Activated CD4-positive, alpha-beta T cell treated with anti-CD3 and anti-CD28 coated beads, Interleukin-2, amount 50 U/mL, for 4 hours (primary cell): ENCODE data around the gene GDF2.

ENCODE experiments used
- DNase-seq, 2 experiments: peaks; one replicate each; pipeline ENCODE4 v3.0.0-alpha.2; 2020

GDF2 gene

GRCh38 chr10:47294057-47294456, 28.2 kb upstream of the GDF2 start:
- DNase-seq: no peak

DNA sequence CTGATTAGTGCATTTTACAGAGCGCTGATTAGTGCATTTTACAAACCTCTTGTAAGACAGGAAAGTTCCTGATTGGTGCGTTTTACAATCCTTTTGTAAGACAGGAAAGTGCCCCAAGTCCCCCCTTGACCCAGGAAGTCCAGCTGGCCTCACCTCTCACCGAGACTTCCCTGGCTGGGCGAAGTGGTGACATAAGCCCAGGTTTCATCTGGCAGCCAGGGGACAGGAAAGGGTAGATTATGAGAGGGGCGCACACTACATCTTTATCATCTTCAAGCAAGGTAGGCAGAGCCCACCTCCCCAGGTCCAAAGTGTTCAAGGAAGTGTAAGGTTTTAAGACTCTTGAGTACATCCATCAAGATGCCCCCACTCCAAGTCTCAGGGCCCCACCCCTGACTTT, 27.8 kb upstream of the GDF2 start:
- DNase-seq: no peak

- DNase-seq: no peak
Observed at GRCh38 chr10:47295411-47295810, 26.8 kb upstream of the GDF2 start.

GRCh38 chr10:47296156-47296894, 25.9 kb upstream of the GDF2 start:
- DNase-seq: no peak

DNA sequence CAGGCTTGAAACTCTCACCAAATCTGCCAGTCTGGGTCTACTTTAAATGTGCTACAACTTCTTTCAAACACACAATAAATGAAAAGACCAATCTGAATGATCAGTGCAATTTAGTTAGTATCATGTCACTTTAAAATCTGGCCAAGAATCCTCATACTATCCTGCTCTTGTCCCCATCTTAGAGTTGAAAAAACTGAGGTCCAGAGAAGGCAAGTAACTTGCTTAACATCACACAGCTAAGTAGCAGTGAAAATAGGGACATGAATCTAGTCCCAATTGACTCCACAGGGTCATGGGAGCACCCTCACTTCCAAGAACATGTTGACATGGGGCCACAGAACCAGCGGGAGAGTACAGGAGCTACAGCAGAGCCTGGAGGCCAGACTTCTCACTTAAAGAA, 25.3 kb upstream of the GDF2 start:
- no peak for DNase-seq

DNA sequence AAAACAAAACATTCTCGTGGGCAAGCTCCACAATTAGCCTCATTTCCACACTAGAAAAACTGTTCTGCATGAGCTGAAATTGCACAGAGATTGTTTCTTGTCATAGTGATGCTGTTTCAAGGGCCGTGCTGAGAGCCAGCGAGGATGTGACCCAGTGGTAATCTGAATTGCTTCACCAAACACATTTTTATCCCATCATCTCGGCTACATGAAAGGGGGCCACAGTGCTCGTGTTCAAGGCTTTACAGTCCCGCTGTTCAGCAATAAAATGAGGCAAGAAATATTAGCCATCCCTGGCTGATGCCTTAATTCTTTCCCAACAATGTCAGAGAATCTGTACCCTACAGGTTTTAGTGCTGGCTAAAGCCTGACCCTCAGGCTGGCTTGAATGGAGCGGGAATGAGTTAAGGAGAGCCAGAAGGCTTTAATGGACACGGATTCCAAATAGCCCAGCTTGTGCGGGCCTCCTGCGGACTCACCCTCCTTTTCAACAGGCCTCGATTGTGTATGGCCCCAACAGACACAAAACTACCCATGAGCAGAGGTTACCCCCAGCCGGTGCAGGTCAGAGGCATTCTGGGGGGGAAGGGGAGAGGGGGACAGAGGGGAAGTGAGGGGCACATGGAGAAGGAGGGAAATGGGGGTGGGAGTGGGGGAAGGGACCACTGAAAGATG, 24.3 kb upstream of the GDF2 start:
- DNase-seq: no peak

GRCh38 chr10:47298715-47299114, 23.5 kb upstream of the GDF2 start:
- DNase-seq: no peak

DNA sequence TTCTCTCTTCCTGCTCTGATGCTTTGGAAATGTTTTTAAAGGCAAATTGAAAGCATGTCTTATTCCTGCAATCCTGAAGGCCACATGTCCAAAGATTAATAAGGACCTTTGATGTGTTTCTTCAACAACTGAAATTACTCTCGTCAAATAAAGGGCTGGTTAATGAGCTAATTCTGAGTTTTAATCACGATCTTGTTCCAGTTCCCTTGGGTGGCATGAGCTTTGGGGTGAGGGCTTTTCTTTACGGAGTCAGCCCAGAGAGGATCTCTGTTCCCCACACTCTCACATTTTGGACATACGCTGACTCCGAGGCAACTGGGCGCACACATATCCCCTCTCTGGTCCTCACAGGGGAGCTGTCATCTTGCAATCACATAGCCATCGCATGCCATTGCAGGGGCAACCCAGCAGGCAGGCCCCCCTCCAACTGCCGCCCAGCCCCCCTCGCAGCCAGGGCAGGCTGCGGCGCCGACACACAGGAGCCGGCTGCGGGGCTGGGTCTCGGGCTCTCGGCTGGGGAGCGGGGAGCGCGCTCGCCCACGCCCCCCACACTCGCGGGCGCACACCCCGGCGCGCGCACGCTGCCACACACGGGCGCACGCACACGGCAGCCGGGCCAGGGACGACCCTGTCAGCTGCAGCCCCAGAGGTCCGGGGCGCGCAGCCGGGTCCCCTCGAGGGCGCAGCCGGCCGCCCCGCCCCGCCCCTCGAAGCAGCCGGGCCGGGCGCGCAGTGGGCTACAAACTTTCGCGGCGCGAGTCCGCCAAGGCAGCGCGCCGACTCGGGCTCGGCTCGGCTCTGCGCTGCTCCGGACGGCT, 22.4 kb upstream of the GDF2 start, which contains the start of gene GDF10:
TSS of gene GDF10 (plus strand) at position 587 of the 818 bp plus-strand sequence. CDS start 455 bp downstream, outside the sequence.
- no peak for DNase-seq

DNA sequence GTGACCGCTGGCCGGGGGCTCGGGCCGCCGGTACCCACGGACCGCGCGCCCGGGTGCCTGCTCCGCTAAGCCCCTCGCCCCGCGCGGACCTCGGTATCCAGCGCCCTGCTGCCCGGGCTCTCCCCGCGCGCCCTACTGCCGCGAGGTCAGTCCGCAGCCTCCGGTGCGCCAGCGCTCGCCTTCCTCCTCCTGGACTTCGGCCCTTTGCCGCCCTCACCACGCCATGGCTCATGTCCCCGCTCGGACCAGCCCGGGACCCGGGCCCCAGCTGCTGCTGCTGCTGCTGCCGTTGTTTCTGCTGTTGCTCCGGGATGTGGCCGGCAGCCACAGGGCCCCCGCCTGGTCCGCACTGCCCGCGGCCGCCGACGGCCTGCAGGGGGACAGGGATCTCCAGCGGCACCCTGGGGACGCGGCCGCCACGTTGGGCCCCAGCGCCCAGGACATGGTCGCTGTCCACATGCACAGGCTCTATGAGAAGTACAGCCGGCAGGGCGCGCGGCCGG, 21.8 kb upstream of the GDF2 start:
- DNase-seq: no peak

DNA sequence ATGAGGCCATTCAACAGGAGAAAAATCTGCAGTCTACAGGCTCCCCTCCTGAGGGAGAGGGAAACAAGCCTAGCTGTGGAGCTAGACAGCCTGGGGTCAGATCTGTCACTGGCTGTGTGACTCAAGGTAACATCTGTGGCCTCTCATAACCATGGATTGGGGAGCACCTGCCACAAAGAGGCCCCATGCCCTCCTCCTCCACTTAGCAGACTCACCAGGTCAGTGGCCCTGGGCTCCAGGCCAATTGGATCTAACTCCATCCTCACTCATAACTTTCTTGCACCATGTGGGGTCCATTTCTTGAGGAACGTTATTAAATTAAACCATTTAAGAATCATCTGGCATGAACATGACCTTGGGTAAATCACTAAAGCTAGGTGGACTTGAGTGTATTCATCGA, 20.4 kb upstream of the GDF2 start:
- no peak for DNase-seq

DNA sequence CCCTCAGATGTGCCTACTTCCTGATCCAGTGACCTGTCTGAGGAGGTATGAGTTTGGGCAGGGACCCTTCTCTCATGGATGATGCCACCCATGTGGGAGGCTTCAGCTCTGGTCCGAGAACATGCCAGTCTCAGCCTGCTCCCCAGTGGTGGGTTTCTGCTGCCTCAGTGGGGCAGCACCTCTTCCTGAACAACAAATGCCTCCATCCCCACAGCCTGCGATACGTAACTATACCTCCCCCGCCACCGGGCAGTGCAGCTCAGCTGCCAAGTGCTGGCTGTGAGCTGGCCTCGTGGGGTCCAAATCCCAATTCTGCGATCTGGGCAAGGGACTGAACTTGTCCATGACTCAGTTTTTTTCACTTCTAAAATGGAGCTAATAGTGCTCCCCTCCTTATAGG, 19.1 kb upstream of the GDF2 start:
- no peak for DNase-seq

GRCh38 chr10:47303866-47304265, 18.4 kb upstream of the GDF2 start:
- DNase-seq: no peak

- no peak for DNase-seq
Observed at GRCh38 chr10:47305566-47305965, 16.7 kb upstream of the GDF2 start.

GRCh38 chr10:47306387-47307210, 15.7 kb upstream of the GDF2 start:
- no peak for DNase-seq

GRCh38 chr10:47307381-47307780, 14.9 kb upstream of the GDF2 start:
- no peak for DNase-seq

GRCh38 chr10:47308775-47309174, 13.5 kb upstream of the GDF2 start:
- no peak for DNase-seq

DNA sequence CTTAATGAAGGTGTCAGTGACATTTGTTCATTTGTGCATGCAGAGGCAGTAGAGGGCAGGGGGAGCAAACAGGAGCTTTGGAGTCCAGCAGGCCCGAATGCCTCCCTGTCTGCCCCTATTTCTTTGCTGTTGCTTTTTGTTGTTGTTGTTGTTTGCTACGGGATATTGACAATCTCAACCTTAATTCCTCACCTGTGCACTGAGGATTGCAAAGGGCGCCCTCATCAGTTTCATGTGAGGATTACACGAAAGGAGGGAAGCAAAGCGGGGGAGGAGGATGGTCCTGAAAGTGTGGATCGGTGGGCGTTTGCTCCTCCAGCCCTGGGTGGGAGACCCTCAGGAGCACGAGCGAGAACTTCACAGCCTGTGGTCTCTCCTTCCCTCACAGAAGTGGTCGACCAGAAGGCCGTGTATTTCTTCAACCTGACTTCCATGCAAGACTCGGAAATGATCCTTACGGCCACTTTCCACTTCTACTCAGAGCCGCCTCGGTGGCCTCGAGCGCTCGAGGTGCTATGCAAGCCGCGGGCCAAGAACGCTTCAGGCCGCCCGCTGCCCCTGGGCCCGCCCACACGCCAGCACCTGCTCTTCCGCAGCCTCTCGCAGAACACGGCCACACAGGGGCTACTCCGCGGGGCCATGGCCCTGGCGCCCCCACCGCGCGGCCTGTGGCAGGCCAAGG, 12.7 kb upstream of the GDF2 start:
- DNase-seq: no peak

- DNase-seq: no peak
Observed at GRCh38 chr10:47310090-47310505, 12.2 kb upstream of the GDF2 start.

GRCh38 chr10:47311193-47311931, 10.9 kb upstream of the GDF2 start:
- DNase-seq: peak; percentile 13 to 16

DNA sequence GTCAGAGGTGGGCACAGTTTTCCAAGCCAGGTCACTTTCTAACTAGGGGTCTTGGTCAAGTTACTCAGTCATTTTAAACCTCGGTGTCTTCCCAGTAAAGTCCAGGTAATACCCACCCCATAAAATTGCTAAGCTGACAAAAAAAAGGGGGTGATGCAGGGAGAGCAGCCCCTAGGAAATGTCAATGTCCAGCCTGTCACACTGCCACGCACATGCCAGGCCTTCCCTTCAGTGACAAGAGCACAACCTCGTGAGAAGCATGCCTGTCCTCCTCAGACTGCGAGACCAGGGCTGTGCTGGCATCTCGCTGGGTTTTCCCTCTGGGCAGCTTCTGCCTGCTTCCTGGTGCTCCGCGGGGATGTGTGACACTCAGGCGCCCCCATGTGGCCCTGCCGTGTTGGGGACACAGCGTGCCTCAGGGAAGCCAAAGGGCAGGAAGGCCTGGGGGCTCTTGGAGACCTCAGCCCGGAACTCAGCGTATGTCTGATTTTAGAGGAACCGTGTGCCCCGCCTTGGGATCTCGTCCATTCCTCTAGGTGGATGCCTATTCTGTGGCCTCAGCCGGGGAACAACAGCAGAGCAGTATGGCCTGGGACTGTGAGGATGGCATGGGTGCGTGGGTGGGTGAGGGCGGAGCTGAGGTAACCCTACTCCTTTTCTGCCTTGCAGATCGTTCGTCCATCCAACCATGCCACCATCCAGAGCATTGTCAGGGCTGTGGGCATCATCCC, 10.2 kb upstream of the GDF2 start:
- DNase-seq: peak; percentile 82 to 84

DNA sequence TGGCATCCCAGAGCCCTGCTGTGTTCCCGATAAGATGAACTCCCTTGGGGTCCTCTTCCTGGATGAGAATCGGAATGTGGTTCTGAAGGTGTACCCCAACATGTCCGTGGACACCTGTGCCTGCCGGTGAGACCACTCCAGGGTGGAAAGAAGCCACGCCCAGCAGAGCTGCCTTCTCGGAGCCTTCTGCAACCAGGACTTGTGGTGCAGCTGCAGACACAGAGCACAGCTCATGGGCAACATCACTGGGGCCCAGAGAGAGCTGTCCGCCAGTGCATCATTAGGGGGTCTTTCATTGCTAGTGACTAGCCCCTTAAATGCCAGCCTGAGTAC, 9.6 kb upstream of the GDF2 start:
- DNase-seq: no peak
